K562 (cell line): ENCODE results near the gene PFDN2. TPM values are rescaled to one million over a fixed set of nuclear protein-coding genes. Genes with fewer than 3 reads are reported as not detected.

Experiments used
- ATAC-seq: fragments of 200-7000 bp; cut with Tn5 transposase; 3 replicates; pipeline ENCODE4 v1.9.1; 2020; ENCODE audit warnings: moderate library complexity
- BruUV-seq: library from RNA; stranded (reverse); fragments of 400-500 nt; replicated peaks from 2 replicates; lab custom pipeline; 2021; lab: Mats Ljungman, UMichigan
- CTCF ChIA-PET: fragments of 300-600 bp; formaldehyde crosslinking; extraction: SDS; loops from one replicate; lab custom pipeline; 2021; ENCODE audit warnings: low intra/inter-chr PET ratio; lab: Yijun Ruan, JAX
- POLR2A ChIA-PET: fragments of 300-600, 350-650 bp; sonication (Branson Sonifier 250); formaldehyde crosslinking; extraction: SDS; loops from one replicate; lab custom pipeline; 2021; ENCODE audit warnings: antibody characterized with exemption, inconsistent platforms; lab: Yijun Ruan, JAX
- DNase-seq, 4 experiments: peaks; one replicate each; pipeline versions ENCODE4 v3.0.0 to v3.0.0-alpha.2; 2011 to 2018; ENCODE audit warnings: low spot score in 3 of 4, mixed read lengths in 3 of 4; ENCODE audit errors: extremely low read depth in 1 of 4
- FAIRE-seq: peaks from 2 replicates; lab custom pipeline; 2011; peaks lifted over from hg19 to GRCh38; lab: Jason Lieb, UNC
- H2AFZ ChIP-seq: 2 replicates; pipeline ENCODE4 v1.6.0; 2011; ENCODE audit warnings: low read depth, low read length, control low read depth, inconsistent platforms
- H3K27ac ChIP-seq: fragments of 200-600 bp; 3 replicates; pipeline ENCODE4 v1.8.0; 2011; ENCODE audit warnings: low read depth, mild to moderate bottlenecking, control low read depth, inconsistent platforms, low read length, moderate library complexity, mixed read lengths; ENCODE audit errors: extremely low read depth
- H3K27me3 ChIP-seq, 2 experiments: fragments of 300-600 bp in 1 of 2; 2 replicates in 1 of 2; 3 replicates in 1 of 2; pipeline versions ENCODE4 v1.6.0 to v1.8.0; 2011; ENCODE audit warnings: inconsistent platforms in 2 of 2, low read length in 2 of 2, mild to moderate bottlenecking in 1 of 2, mixed read lengths in 1 of 2, moderate library complexity in 1 of 2; ENCODE audit not compliant: control insufficient read depth in 2 of 2, insufficient read depth in 2 of 2
- H3K36me3 ChIP-seq: fragments of 300-600 bp; 3 replicates; pipeline ENCODE4 v1.8.0; 2011; ENCODE audit warnings: mild to moderate bottlenecking, low read length, inconsistent platforms; ENCODE audit not compliant: control insufficient read depth, insufficient read depth
- H3K4me1 ChIP-seq, 2 experiments: fragments of 200-600 bp in 1 of 2; replicated peaks in 1 of 2; 2 replicates in 1 of 2; 3 replicates in 1 of 2; pipeline versions ENCODE4 v1.5.1 to v1.8.0; 2011; ENCODE audit warnings: inconsistent platforms in 2 of 2, low read length in 2 of 2, mild to moderate bottlenecking in 1 of 2, mixed read lengths in 1 of 2, moderate library complexity in 1 of 2; ENCODE audit not compliant: control insufficient read depth in 2 of 2, insufficient read depth in 2 of 2
- H3K4me2 ChIP-seq: 2 replicates; pipeline ENCODE4 v1.6.1; 2011; ENCODE audit warnings: low read length, control low read depth, inconsistent platforms, mixed read lengths; ENCODE audit not compliant: insufficient read depth
- H3K4me3 ChIP-seq: fragments of 200-600 bp; sonication (generic), shearing (Covaris generic); 2 replicates; pipeline ENCODE4 v1.5.1; 2016; ENCODE audit warnings: control low read depth, inconsistent platforms
- H3K79me2 ChIP-seq: fragments of 200-600 bp; 3 replicates; pipeline ENCODE4 v1.8.0; 2011; ENCODE audit warnings: low read length, inconsistent platforms; ENCODE audit not compliant: control insufficient read depth, insufficient read depth
- H3K9ac ChIP-seq, 2 experiments: 2 replicates each; pipeline versions ENCODE4 v1.6.0 to v1.6.1; 2011; ENCODE audit warnings: low read depth in 2 of 2, low read length in 2 of 2, control low read depth in 1 of 2, inconsistent platforms in 1 of 2, mild to moderate bottlenecking in 1 of 2, mixed read lengths in 1 of 2; ENCODE audit not compliant: insufficient read depth in 1 of 2
- H3K9me1 ChIP-seq: one replicate; pipeline ENCODE4 v1.6.0; 2011; ENCODE audit warnings: inconsistent platforms, mild to moderate bottlenecking, low read length, moderate library complexity; ENCODE audit not compliant: control insufficient read depth, insufficient read depth
- H3K9me3 ChIP-seq: replicated peaks from 2 replicates; pipeline ENCODE4 v1.5.1; 2011; ENCODE audit warnings: low read depth, low read length, inconsistent platforms; ENCODE audit not compliant: control insufficient read depth, insufficient read depth
- H4K20me1 ChIP-seq: replicated peaks from 2 replicates; pipeline ENCODE4 v1.6.1; 2011; ENCODE audit warnings: low read length, inconsistent platforms, mixed read lengths; ENCODE audit not compliant: control insufficient read depth, insufficient read depth
- ATF3 ChIP-seq, 2 experiments: fragments of 450-650 bp in 1 of 2; sonication (generic) in 1 of 2; formaldehyde crosslinking in 1 of 2; IDR thresholded peaks in 1 of 2; conservative IDR thresholded peaks in 1 of 2; 2 replicates each; pipeline versions ENCODE4 v1.6.1 to v1.8.1; 2016 to 2023; ENCODE audit warnings: mild to moderate bottlenecking in 2 of 2, moderate library complexity in 2 of 2, inconsistent platforms in 1 of 2, missing genetic modification reagents in 1 of 2
- BCOR ChIP-seq: fragments of 450-650 bp; IDR thresholded peaks from 2 replicates; pipeline ENCODE4 v1.6.1; 2016
- ELK3 ChIP-seq: fragments of 450-650 bp; formaldehyde crosslinking; IDR thresholded peaks from 2 replicates; pipeline ENCODE4 v1.4.0; 2020; ENCODE audit warnings: mild to moderate bottlenecking
- POLR2G ChIP-seq: fragments of 200-400 bp; formaldehyde crosslinking; IDR thresholded peaks from 2 replicates; pipeline ENCODE4 v1.6.1; 2017; ENCODE audit warnings: low read depth, mild to moderate bottlenecking, antibody characterized with exemption, low read length, moderate library complexity
- RBFOX2 ChIP-seq: fragments of 200-400 bp; formaldehyde crosslinking; IDR thresholded peaks from 2 replicates; pipeline ENCODE4 v1.6.1; 2017; ENCODE audit warnings: low read depth, mild to moderate bottlenecking, low read length, moderate library complexity
- RFX1 ChIP-seq: fragments of 450-650 bp; IDR thresholded peaks from 2 replicates; pipeline ENCODE4 v1.6.1; 2016; ENCODE audit warnings: mild to moderate bottlenecking, moderate library complexity
- TGIF2 ChIP-seq: sonication (generic); formaldehyde crosslinking; IDR thresholded peaks from 2 replicates; pipeline ENCODE4 v1.8.1; 2022; ENCODE audit warnings: mild to moderate bottlenecking, missing genetic modification reagents, moderate library complexity
- ZBTB33 ChIP-seq: sonication (generic); formaldehyde crosslinking; IDR thresholded peaks from 2 replicates; pipeline ENCODE4 v1.8.1; 2023; ENCODE audit warnings: mild to moderate bottlenecking, missing genetic modification reagents
- ZHX1 ChIP-seq: fragments of 150-350 bp; conservative IDR thresholded peaks from 2 replicates; pipeline ENCODE4 v1.6.1; 2014; ENCODE audit warnings: low read length
- ZNF740 ChIP-seq, 3 experiments: fragments of 200-800 bp in 1 of 3; sonication (Bioruptor generic) in 1 of 3; sonication (generic) in 1 of 3; formaldehyde crosslinking in 1 of 3; IDR thresholded peaks; 2 replicates each; pipeline versions ENCODE4 v1.6.1 to v1.8.0; 2016 to 2022; ENCODE audit warnings: mild to moderate bottlenecking in 2 of 3, missing compliant biosample characterization in 2 of 3, missing genetic modification characterization in 2 of 3, missing genetic modification reagents in 1 of 3
- WGBS: fragments of 100-300 bp; shearing (Covaris generic); methylation state at CpG from one replicate; pipeline ENCODE4 v1.1.6; 2016; ENCODE audit warnings: low coverage, mixed read lengths; ENCODE audit not compliant: insufficient coverage; ENCODE audit errors: missing lambda C conversion rate; 5-methylcytosine and 5-hydroxymethylcytosine counted together
- in situ Hi-C: fragments of 300-500 bp; cut with MboI; formaldehyde crosslinking; loops from 4 replicates; pipeline ENCODE4 v1.15.0; 2018; ENCODE audit warnings: inconsistent platforms, mixed read lengths
- intact Hi-C: fragments of 100-400 bp; cut with micrococcal nuclease; formaldehyde crosslinking; loops from 2 replicates; pipeline ENCODE4 v1.14.2; 2022
- polyA plus RNA-seq, 8 experiments: library from polyadenylated mRNA; depleted of rRNA in 4 of 8; stranded (reverse) in 5 of 8; unstranded in 3 of 8; fragments of >200 nt; fragmentation: Nextera tagmentation in 2 of 8; fragmentation: Illumina TruSeq in 1 of 8; extraction: Ambion mirVana in 2 of 8; extraction: Trizol in 1 of 8; gene quantifications; 2 replicates each; pipeline versions ENCODE4 v1.2.1 to v1.2.3, GENCODE V29; 2011 to 2014; ENCODE audit warnings: inconsistent platforms in 1 of 8, missing spikeins in 1 of 8
- total RNA-seq, 7 experiments: library from RNA; depleted of rRNA in 6 of 7; stranded (reverse); fragments of >200 nt in 6 of 7; fragmentation: Illumina TruSeq in 2 of 7; extraction: Trizol in 2 of 7; gene quantifications; 2 replicates each; pipeline versions ENCODE4 v1.2.1 to v1.2.3, GENCODE V29; 2011 to 2021; ENCODE audit warnings: low replicate concordance in 1 of 7

PFDN2 gene
- total and polyA plus RNA-seq, 9 of the 15 experiments (the other 6 are each of a cell fraction or from before 2014, with no cell fraction given): 50.2 to 361 (median 144) TPM

- intact Hi-C loops (loop anchor here (5.0 kb wide), 1 partner anchor 261 kb away; no protein-coding TSS in a partner anchor), in situ Hi-C loops (loop anchor here (10.0 to 25.0 kb wide), 2 partner anchors 104 to 261 kb away; no protein-coding TSS in a partner anchor)
- Histone ChIP-seq H2AFZ (no peak within 1 kb of the TSS), H3K9me3 (peaks cover 1% of the 10 kb centered on the region; the same call in 1 of the 2 replicates), H3K4me1 (peaks cover 0 to 7% of the 10 kb centered on the region in 2 experiments; a peak in 1 of 5 replicates), H3K4me3 (no peak within 1 kb of the TSS), H3K36me3 (peaks cover 43% of the 10 kb centered on the region; the same call in 2 of the 3 replicates), H3K79me2 (peaks cover 3% of the 10 kb centered on the region; the same call in 1 of the 3 replicates), H3K27ac (no peak within 1 kb of the TSS), H3K27me3 (no peaks in the 10 kb centered on the region), H3K9me1 (no peaks in the 10 kb centered on the region), H3K4me2 (no peak within 1 kb of the TSS), H4K20me1 (no peaks in the 10 kb centered on the region), H3K9ac (no peak within 1 kb of the TSS)
- no TSS peak for BruUV-seq
- FAIRE-seq (no peak), ATAC-seq (no peak; the same call in 1 of the 3 replicates), DNase-seq (no peak)
- WGBS: 97% methylated on average over 45 of the region's 71 CpGs
- CTCF ChIA-PET: interaction anchor here (0.6 to 1.2 kb wide), 6 partner anchors 12 to 670 kb away, joined by 3 to 9 read pairs (median 4); no protein-coding TSS in a partner anchor
- POLR2A ChIA-PET: interaction anchor here (0.5 to 1.3 kb wide), 12 partner anchors 9 to 913 kb away, joined by 3 to 6 read pairs (median 3); partner anchors contain the start of genes DEDD and NECTIN4
- TF ChIP-seq ZNF740 (CRISPR knock-in tag; IDR thresholded peaks at IDR 0.05) (0 out of 2 replicates have a peak, but pooled peaks have one; percentile 26), ZNF740 (tag; IDR thresholded peaks at IDR 0.05) (no peak), BCOR (no peak), TGIF2 (no peak), ELK3 (CRISPR knock-in tag) (no peak), ZHX1 (no peak), ZBTB33 (CRISPR knock-in tag) (peak; percentile 27; the same call in 1 of the 2 replicates), POLR2G (peak; percentile 76), ATF3 (IDR thresholded peaks at IDR 0.05) (no peak), ATF3 (CRISPR knock-in tag; conservative IDR thresholded peaks at IDR 0.05) (no peak), RBFOX2 (peak; percentile 56), RFX1 (peak; percentile 35)
These were observed 19.4 kb downstream of the PFDN2 start, which contains the start of gene KLHDC9 for GRCh38 chr1:161098210-161099068. Gene KLHDC9 (plus strand): TSS chr1:161098361. CDS start chr1:161098536, 175 bp downstream.
